Kidney glomerular epithelial cell (primary cell): Measurements from ENCODE around the gene BICDL1.

Source experiments
- DNase-seq: peaks from one replicate; lab custom pipeline; 2025; lab: John Stamatoyannopoulos, UW

Gene BICDL1

DNA sequence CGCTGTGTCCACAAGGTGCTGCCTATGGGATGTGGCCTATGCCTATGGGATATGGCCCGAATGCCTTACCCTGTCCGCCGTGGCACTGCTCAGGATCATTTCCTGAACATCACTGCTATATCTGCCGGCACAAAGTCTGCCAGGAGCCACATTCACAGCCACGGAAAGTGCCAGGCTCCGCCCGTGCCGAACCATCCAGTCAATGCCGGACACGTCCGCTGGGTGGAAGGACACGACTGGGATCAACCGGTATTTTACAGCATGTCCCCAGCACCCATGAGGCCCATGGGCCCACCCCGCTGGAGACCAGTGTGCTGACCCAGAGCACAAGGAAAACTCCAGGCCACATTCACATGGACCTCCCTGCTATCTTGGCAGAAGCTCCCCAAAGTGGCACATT, 142.1 kb downstream of the BICDL1 start:
- DNase-seq, result no peak

DNA sequence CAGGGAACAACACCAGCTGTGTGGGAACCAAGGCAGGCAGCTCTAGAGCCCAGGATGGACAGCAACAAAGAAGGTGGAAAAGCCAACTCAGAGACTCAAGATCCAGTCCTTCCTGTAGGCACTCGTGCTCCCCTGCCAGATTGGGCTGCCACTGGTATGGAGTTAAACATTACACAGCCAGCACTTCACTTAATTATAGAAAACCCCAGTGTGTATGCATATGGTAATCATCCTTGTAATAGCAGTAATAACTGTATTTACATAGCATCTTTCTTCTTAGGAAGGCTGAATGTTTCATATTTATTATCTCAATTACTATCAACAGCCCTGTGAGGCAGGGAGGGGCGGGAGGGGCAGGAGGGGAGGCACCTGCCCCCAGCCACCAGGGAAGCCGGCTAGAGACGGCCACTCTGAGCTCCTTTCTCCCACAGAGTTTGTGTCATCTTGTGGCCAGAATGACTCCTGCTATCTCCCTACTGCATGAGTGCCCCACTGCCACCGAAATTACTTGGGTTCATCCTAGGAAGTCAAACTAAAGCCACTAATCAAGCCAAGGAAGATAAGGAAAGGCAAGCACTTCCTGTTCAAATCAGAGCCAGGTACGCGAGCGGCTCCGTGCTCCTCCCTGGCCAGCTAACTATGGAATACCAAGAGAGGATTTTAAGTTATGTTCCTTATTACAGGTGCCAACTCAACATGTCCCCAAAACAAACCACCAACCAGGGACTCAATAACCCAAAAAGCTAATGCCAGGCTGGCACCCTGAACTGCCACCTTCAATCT, 143.2 kb downstream of the BICDL1 start:
- no peak for DNase-seq

DNA sequence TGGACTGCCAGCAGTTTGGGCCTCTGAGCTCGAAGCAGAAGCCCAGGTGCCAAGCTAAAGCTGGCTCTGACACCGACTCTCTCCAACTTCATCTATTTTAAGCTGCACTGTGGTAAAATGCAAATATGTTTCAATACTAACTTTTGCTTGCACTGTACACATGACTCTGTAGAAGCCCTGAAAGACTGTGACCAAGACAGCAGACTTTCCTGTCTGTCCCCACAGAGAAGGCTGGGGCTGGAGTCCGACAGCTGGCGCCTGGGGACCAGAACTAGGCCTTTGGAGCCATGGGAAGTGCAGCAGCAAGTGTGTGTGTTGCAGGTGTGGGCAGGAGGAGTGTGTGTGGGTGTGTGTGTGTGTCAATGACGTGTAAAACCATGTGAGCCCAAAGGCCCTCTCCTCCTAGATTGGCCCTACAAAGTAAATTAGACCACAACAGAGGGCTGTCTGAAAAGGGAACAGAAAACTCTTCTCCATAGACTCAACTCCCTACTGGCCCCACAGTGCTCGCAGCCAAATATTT, 143.9 kb downstream of the BICDL1 start:
- no peak for DNase-seq

DNA sequence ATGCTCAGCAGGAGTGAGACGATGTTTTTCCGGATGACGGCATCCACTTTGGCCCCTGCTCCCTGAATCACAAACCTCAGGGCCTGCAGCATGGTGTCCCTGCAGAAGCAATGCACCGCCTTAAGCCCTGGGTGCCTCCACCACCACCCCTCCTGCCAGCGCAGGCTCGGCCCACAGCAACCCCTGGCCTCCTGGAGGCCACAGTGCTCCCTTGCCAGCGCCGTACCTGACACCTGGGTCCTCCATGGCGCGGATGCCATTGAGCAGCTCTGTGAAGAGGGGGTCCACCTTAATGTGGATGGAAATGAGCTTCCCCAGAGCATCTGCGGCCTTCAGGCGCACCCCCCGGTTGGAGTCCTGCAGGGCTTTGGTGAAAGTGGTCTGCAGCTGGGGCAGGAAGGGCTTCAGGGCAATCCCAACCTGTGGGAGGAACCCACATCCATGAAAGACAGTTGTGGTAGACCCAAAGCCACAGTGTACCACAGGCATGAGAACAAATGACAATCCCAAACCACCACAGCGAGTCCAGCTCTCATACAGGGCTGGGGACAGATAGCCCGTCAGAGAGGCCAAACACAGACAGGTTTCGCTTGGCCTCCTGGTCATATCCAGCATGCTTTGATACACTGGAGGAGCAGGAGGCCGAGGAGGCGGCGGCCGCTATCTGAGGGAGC, 145.4 kb downstream of the BICDL1 start:
- DNase-seq, result no peak

DNA sequence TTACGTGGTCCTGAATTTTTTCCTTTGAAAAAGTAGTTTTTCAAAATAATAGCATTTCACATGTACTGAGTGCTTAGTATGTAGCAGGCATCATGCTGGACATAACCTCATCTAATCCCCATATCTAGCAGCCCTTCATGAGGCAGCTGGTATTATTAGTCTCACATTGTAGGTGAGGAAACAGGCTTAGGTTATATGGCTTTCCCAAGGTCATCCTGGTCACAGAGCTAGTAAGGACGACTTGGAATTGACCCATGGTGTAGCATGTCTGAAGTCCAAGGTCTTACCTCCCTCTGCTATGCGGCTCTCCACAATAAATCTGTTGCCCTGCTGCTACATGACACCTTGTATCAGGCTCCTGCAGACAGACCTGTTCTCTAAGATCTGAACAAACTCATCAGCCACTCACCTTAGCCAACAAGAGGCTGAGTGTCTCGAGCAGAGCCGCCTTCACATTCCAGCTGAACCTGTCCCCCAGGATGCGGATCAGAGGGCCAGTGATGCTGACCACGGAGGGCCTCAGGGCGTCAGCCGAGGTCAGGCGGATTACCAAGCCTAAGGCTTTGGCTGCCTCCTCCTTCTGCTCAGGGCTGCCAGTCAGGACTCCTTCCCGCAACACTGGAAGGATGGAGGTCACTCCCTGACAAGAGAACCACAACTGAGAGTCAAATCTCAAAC, 147.2 kb downstream of the BICDL1 start:
- DNase-seq, result no peak

DNA sequence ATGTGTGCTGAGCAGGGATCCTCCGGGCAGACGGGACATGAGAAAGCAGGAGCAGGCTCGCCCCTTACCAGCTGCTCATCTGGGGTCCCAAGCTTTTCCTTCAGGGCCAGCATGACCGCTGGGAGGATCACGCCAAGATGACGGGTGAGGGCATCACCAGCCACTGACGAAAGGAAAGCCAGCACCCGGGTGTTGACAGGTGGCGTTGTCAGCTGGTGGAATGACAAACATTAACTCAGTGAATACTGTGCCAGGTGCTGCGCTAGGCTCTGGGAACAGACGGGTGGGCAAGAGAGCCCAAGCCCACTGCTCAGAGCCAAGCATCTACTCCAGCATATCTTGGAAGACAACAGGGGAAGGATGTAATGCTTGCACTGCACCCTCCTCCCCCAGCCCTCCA, 148.8 kb downstream of the BICDL1 start:
- DNase-seq, result no peak

DNA sequence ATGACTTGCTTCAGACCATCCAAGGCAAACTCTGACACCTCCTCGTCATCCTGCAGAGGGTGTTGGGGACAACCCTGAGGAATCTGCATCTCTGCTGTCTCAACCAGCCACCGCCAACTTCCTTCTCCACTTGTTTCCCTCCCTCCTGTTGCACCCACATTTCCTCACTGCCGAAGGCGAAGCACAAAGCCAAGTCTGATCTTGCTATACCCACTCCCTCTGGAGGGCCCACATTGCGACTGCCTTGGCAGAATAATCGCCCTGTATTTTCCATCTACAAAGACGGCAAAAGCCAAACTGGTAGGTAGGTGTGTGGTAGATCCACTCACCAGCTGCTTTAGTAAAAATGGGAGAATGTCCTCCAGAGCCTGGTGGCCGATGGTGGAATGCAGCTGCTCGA, 149.3 kb downstream of the BICDL1 start:
- DNase-seq, result no peak

DNA sequence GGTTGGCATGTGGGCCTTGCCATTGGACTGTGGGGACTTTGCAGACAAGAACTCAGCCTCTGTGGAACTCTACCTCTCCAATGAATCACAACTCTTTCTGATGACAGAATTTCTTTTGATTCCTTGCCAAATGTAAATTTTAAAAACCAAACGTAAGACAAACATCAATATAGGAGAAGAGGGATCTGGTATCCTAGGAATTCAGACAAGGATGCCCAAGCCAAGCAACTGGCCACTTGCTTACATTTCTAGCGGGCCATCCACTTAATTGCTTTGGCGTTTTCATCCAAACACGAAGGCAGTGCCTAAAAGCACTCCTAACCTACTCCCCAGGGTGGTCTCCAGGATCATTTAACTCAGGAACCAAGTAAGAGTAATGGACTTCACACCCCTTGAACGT, 150.9 kb downstream of the BICDL1 start:
- no peak for DNase-seq

DNA sequence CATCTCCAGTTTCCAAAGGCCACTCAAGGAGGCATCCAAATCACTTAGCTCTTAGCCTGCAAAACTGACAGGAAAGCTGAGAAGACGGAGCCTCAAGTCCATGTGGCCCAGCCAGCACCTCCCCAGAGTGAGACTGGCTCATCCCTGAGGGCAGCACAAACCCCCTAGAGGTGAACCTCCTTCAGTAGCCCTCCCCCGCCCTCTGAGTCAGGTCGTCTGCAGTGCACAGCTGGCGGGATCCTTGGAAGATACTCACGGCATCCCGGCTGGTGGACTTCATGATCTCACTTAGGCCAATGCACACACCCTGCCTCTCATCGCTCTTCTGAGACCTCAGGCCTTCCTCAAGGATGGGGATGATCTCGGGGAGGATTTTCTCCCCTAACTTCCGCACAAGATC, 151.6 kb downstream of the BICDL1 start:
- DNase-seq, result no peak

DNA sequence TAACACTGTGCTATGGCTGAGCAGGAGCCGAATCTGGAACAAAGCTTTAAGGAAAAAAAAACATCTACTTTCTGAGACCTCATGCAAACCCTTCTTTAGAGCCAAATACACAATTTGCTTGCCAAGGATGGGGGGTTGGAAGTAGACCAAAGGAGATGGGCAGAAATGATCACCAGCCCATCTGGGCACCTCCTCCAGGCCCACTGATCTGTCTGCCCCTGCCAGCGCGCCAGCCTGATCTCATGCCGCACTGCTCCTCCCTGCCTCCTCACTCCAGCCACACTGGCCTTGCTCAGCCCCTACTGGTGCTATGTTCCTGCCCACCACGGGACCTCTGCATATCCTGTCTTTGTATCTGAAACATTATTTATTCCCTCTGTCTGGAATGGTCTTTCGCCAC, 152.3 kb downstream of the BICDL1 start:
- no peak for DNase-seq

DNA sequence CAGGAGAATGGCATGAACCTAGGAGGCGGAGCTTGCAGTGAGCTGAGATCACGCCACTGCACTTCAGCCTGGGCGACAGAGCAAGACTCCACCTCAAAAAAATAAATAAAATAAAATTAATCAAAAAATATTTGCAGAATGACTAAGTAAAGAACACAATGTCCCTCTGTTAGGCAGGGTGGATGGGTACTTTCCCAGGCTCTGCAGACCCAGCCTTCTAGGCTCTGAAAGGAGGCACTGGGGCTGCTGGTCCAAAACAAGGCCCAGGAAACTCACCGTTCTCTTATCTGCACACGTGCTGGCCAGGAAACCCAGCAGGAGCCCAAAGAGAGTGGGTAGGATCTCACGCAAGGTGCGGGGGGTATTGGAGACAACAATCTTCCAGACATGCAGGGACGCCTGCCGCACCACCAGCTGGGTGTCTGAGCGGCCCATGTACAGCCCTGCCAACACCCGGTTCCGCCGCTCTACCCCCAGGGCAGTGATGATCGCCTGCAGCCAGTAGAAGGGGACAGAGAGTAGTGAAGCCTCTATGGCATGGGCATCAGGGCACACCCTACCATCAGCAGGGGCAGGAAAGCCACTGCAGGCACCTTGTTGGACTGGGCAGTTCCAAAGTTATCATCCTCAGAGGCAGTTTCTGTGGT, 153.3 kb downstream of the BICDL1 start:
- DNase-seq, result no peak
